HepG2 (cell line): Measurements from ENCODE around the gene TMEM198. TPM values are rescaled to one million over a fixed set of nuclear protein-coding genes. Genes with fewer than 3 reads are reported as not detected.
A peak's percentile ranks its signal among the peaks of the same experiment; 100 is the strongest.

ENCODE experiments used
- ARNT2 ChIP-seq: sonication (generic); formaldehyde crosslinking; IDR thresholded peaks from 2 replicates; pipeline ENCODE4 v1.8.0; 2022; ENCODE audit warnings: mild to moderate bottlenecking, low read depth, missing genetic modification reagents, moderate library complexity
- ATAD3A ChIP-seq: sonication (generic); formaldehyde crosslinking; IDR thresholded peaks from 2 replicates; pipeline ENCODE4 v1.4.0; 2020; ENCODE audit warnings: missing genetic modification reagents
- CHD4 ChIP-seq: fragments of 200-600 bp; sonication (generic); IDR thresholded peaks from 2 replicates; pipeline ENCODE4 v1.7.0; 2017; ENCODE audit warnings: mild to moderate bottlenecking, low read length, borderline replicate concordance
- HMGXB4 ChIP-seq, 2 experiments: sonication (generic) in 1 of 2; formaldehyde crosslinking in 1 of 2; IDR thresholded peaks; 2 replicates each; pipeline versions ENCODE4 v1.4.0 to v1.6.1; 2018 to 2020; ENCODE audit warnings: missing genetic modification reagents in 2 of 2, borderline replicate concordance in 1 of 2, low read depth in 1 of 2, mild to moderate bottlenecking in 1 of 2, missing biosample characterization in 1 of 2
- ISL2 ChIP-seq: sonication (generic); formaldehyde crosslinking; IDR thresholded peaks from 2 replicates; pipeline ENCODE4 v1.5.0; 2020; ENCODE audit warnings: missing genetic modification reagents
- KMT2B ChIP-seq: IDR thresholded peaks from 2 replicates; pipeline ENCODE4 v1.6.1; 2016; ENCODE audit warnings: missing genetic modification reagents, missing compliant biosample characterization
- MLX ChIP-seq: IDR thresholded peaks from 2 replicates; pipeline ENCODE4 v1.6.1; 2016
- PHF21A ChIP-seq: sonication (generic); formaldehyde crosslinking; IDR thresholded peaks from 2 replicates; pipeline ENCODE4 v1.5.0; 2020; ENCODE audit warnings: mild to moderate bottlenecking, missing genetic modification reagents
- PRDM15 ChIP-seq: sonication (generic); formaldehyde crosslinking; IDR thresholded peaks from 2 replicates; pipeline ENCODE4 v1.4.0; 2020; ENCODE audit warnings: missing genetic modification reagents
- SNAPC2 ChIP-seq: sonication (generic); formaldehyde crosslinking; IDR thresholded peaks from 2 replicates; pipeline ENCODE4 v1.8.1; 2022; ENCODE audit warnings: mild to moderate bottlenecking, missing genetic modification reagents
- SOX5 ChIP-seq: IDR thresholded peaks from 2 replicates; pipeline ENCODE4 v1.6.1; 2016; ENCODE audit warnings: borderline replicate concordance
- TOE1 ChIP-seq: sonication (generic); formaldehyde crosslinking; IDR thresholded peaks from 2 replicates; pipeline ENCODE4 v1.4.0; 2020; ENCODE audit warnings: mild to moderate bottlenecking, missing genetic modification reagents
- TRIM24 ChIP-seq: sonication (generic); formaldehyde crosslinking; IDR thresholded peaks from 2 replicates; pipeline ENCODE4 v1.8.0; 2022; ENCODE audit warnings: mild to moderate bottlenecking, missing genetic modification reagents
- ZNF101 ChIP-seq: sonication (generic); formaldehyde crosslinking; IDR thresholded peaks from 2 replicates; pipeline ENCODE4 v1.4.0; 2020; ENCODE audit warnings: mild to moderate bottlenecking, low read depth, missing genetic modification reagents, borderline replicate concordance
- ZNF687 ChIP-seq: sonication (generic); formaldehyde crosslinking; IDR thresholded peaks from 2 replicates; pipeline ENCODE4 v1.5.1; 2020; ENCODE audit warnings: mild to moderate bottlenecking, missing genetic modification reagents, moderate library complexity
- ZNF740 ChIP-seq: sonication (generic); formaldehyde crosslinking; IDR thresholded peaks from 2 replicates; pipeline ENCODE4 v1.4.0; 2020; ENCODE audit warnings: missing genetic modification reagents
- ZNF75D ChIP-seq: sonication (generic); formaldehyde crosslinking; IDR thresholded peaks from 2 replicates; pipeline ENCODE4 v1.8.1; 2023; ENCODE audit warnings: missing genetic modification reagents, mild to moderate bottlenecking, borderline replicate concordance
- polyA plus RNA-seq, 8 experiments: library from polyadenylated mRNA; depleted of rRNA in 3 of 8; stranded (reverse) in 7 of 8; unstranded in 1 of 8; fragments of >200 nt; fragmentation: Illumina TruSeq in 4 of 8; extraction: Trizol in 4 of 8; gene quantifications; 2 replicates each; pipeline versions ENCODE4 v1.2.1 to v1.2.3, GENCODE V29; 2011 to 2016; ENCODE audit warnings: low read depth in 4 of 8, missing spikeins in 1 of 8, mixed read lengths in 1 of 8; ENCODE audit not compliant: insufficient read depth in 1 of 8
- total RNA-seq, 5 experiments: library from RNA; depleted of rRNA; stranded (reverse); fragments of >200 nt; fragmentation: Illumina TruSeq; extraction: Trizol; gene quantifications; 2 replicates each; pipeline ENCODE4 v1.2.3, GENCODE V29; 2016; ENCODE audit warnings: low read depth in 1 of 5

Gene TMEM198
- total and polyA plus RNA-seq, 2 of the 13 experiments (the other 11 are each of a cell fraction or from before 2014, with no cell fraction given), result 17.3 to 23.5 TPM

GRCh38 chr2:219543596-219544358 lies at the start of gene TMEM198, which contains the start of gene CHPF (continued):
- TF ChIP-seq PRDM15 (peak; percentile 64; the same call in 1 of the 2 replicates), PHF21A (CRISPR knock-in tag) (peak; percentile 86), ATAD3A (CRISPR knock-in tag) (peak; percentile 83), SNAPC2 (CRISPR knock-in tag) (peak; percentile 78), HMGXB4 (CRISPR knock-in tag; IDR thresholded peaks at IDR 0.05; ENCODE audit: borderline replicate concordance in 1 of 2, low read depth in 1 of 2) (peak; percentile 29 to 89; a peak in 3 of 4 replicates), ZNF740 (CRISPR knock-in tag) (peak; percentile 64), ARNT2 (CRISPR knock-in tag) (peak; percentile 72), MLX (CRISPR knock-in tag) (peak; percentile 72), CHD4 (no peak), ISL2 (CRISPR knock-in tag) (peak; percentile 90), ZNF687 (CRISPR knock-in tag) (peak; percentile 78), ZNF75D (CRISPR knock-in tag) (no peak), KMT2B (CRISPR knock-in tag) (no peak; the same call in 1 of the 2 replicates), ZNF101 (CRISPR knock-in tag) (peak; percentile 83; the same call in 1 of the 2 replicates), TRIM24 (CRISPR knock-in tag) (no peak), SOX5 (CRISPR knock-in tag) (peak; percentile 58; the same call in 1 of the 2 replicates), TOE1 (peak; percentile 97)
